ENCODE data around the gene LHPP.

The LHPP gene

DNA sequence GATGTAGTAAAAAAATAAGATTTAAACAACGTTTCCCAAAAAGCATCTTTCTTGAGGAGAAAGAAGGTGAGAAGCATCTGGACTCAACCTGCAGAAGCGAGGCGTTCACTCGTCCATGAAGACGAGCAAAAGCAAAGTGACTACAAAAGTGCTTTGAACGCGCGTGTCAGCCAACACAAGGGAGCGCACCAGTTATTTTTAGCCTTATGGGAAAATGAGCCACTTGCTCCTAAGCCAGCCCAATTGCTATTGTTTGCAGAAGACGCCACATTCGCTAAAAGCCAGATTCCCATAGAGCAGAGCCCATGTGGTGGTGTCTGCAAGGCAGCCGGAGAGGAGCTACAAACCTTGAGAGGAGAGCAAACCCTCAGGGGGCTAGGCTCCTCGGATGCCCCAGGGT, 160.0 kb downstream of the LHPP start:
- DNase-seq (ENCODE audit: low read depth, low spot score): no peak

DNA sequence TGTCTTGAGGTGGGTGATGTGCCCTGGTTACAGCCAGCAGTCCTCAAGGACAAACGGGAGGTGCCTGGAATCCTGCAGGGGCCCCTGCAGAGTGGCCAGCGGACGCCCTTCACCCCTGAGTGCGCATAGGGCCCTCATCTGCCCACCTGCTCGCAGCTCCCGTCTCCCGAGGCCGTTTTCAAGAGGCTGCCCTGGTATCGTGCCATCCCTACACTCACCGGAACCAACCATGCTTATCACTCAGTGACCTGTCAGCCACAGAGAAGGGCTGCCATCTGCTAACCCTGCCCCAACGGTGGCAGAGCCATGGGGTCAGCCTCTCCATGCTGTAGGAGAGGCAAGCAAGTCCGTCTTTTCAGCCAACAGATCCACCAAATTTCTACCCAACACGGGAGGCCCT, 160.5 kb downstream of the LHPP start:
- no peak for DNase-seq (ENCODE audit: low read depth, low spot score)

DNA sequence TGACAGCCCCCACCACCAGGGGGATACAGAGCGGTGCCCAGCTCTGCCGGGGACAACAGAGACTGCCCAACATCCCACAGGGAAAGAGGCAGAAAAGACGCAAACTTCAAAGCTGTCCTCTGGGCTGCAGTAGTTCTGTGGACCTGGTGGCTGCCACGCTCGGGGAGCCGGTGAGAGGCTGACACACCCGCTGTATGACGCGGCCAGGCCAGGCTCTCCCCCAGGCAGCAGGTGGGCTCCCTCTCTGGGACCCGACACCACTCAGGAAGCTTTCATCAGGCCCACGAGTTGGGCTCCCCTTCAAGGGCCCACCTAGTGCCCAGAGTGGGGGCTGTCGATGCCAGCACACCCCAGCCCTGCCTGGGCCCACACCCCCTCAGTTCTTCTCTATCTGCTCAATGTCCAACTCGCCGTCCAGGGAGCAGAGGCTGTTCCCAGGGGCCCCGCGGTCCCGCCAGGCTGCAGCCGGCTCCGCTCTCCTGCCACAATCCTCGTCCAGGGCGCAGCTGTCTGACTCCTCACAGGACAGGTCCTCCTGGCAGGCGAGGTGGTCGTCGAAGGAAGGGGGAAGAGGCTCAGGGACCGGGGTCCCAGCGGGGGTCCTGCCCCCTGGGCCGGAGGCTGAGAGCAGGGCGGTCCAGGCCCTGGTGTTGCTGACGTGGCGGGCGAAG, 161.4 kb downstream of the LHPP start:
- DNase-seq (ENCODE audit: low read depth, low spot score): no peak

DNA sequence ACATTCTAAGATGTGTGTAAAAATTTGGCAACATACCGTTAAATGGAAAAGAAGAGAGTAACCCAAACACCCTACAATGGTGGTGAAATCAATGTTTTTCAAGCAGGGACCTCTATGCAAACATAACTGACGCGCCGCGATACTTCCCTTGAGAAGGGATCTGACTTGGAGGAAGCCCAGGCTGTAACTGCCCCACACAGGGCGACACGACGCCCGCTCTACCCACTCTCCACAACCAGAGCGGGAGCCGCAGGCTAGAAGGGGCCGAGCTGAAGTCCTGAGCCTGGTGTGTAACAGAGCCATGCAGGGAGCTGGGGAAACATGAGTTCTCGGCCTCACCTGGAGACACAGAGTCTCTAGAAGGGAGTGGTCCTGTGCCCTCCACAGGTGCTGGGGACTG, 162.4 kb downstream of the LHPP start:
- no peak for DNase-seq (ENCODE audit: low read depth, low spot score)

DNA sequence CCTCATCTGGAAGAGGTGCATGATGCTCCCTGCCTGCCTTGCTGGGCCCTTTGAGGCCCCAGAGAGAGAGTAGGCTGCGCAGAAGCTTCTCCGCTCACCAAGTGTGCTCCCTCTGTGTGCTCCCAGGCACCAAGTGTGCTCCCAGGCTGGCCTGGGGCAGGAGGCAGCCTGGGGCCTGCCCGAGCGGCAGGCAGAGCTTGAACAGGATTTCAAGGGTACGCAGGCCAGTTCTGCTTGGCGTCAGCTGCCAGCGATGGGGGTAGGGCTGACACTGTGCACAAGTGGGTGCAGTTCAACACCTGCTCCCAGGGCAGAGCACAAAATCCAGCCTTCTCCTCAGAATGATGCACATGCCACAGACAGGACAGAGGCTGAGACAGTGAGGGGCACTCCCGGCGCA, 162.8 kb downstream of the LHPP start:
- DNase-seq (ENCODE audit: low read depth, low spot score): no peak

DNA sequence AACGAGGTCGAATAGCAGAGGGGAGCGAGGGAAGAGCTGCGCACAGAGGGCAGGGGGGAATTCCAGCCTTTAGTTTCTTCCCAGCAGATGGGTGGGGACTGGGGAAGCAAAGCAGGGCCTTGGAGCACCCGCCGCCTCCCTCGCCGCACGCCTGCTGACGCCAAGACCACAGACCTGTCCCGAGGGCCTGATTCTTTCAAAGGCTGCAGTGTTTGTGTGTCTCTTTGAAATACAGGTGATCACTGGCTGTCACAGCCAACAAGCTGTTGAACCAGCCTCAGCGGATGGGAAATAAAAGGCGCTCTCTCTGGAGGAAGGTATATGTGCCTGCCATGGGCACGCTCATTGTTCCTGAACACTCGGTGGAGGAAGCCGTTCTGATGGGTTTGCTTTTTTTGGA, 163.3 kb downstream of the LHPP start:
- no peak for DNase-seq (ENCODE audit: low read depth, low spot score)

DNA sequence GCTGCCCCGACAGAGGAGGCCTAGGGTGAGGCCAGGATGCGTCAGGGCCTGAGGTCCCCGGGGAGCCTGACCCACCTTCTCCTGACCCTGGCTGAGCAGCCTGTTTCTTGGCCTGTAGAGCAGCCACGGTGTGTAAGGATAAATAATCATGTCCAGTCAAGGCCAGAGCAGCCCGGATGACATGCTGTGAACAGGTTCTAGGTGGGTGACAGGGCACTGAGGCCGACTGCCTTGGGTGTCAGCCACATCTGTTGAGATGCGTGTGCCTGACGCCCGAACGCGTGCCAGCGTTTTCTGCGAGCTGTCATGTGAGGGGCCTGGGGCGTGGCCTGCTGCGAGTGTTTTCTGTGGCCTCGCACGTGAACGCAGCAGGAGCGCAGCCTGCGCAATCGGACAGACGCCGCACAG, 164.2 kb downstream of the LHPP start:
- DNase-seq (ENCODE audit: low read depth, low spot score): no peak

DNA sequence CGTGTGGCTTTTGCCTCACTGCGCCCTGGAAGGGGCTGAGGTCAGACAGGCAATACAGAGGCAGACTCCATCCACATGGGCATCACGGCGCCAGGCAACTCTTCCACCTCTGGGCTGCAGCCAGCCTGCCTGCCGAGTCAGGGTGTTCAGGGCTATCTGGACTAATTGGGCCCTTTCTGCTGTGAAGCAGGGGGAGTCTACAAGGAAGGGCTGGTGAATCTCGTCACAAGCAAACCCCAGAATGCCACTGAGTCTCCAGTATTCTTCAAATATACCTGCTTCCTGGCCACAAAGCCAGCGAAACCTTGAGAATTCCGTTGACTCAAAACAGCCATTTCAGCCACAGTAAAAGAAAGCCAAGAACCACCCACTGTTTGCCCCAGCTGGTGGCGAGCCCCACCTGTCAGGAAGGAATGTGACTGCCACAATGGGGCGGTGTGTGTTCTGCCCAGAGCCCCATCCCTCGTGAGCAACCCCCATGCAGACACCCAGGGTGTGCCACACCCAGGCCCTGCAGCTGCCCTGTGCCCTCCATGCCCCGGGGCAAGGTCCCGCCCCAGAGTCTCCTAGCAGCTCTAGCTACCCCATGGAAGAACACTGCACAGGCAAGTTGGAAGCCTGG, 165.2 kb downstream of the LHPP start:
- no peak for DNase-seq (ENCODE audit: low read depth, low spot score)

DNA sequence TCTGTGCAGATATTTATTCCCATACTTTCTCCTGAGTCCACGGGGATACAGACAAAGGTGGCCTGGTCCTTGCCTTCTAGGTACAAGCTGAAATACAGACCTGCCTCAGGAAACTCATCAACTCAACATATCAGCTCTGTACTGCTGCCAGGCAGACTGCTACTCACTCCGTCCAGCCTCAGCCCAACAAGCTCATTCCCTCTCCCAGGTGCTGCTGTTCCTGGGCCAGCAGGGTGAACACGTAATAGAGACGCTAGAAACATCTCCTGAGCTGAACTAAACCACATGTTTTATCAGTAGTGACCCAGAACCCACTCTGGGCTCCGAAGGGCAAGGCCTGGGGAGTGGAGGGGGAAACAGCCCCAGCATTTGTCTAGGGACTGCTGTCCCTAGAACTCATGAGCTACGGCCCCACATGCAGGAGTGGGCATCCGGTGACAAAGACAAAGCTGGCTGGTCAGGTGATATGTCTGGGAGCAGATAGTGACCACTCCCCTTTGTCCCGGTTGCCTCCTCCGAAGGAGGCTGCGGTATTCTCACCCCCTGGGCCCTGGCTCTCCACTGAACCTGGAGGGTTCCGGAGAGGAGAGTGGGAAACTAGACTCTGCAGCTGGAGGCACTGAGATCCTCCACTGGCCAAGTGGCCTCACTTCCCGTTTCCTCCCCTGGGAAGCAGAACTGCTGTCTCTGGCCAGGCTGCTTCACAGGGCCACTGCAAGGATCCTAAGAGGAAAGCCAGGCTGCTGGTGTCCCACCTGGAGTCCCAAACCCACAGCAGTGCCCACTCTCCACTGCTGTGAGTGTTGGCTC, 166.4 kb downstream of the LHPP start:
- DNase-seq (ENCODE audit: low read depth, low spot score): no peak

DNA sequence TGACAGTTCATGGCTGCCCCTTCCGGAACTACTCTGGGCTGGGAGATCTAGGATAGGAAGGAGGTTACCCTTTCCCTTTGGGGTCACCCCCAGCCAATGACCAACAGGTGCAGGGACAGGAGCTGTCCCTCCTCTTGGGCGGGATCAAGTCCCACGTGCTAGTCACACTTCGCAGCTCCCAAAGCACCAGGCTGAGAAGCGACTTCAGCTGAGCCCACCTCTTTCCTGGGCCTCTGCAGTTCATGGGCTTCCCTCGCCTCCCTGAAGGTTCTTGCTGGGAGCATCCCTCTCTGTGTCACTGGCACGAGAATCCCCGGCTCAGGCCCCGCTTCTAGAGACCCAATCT, 167.0 kb downstream of the LHPP start:
- no peak for DNase-seq (ENCODE audit: low read depth, low spot score)

DNA sequence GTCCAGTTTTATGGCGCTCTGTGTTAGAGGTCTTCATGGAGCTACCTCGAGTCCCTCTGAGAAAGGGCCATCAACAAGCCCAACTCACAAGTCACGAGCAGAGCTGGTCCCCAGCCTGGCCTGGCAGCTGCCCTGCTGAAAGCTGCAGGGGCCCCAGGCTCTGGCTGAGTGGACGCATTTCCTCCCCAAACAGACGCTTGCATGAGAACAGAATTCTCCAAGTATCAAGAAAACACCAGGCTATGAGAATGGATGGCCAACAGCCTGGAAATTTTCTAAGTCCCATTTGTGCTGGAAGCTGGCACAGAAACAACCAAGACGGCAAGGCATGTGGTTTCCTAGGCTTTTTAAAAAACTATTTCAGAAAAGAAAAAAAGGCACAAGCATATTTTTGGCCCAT, 167.8 kb downstream of the LHPP start:
- DNase-seq (ENCODE audit: low read depth, low spot score): no peak

DNA sequence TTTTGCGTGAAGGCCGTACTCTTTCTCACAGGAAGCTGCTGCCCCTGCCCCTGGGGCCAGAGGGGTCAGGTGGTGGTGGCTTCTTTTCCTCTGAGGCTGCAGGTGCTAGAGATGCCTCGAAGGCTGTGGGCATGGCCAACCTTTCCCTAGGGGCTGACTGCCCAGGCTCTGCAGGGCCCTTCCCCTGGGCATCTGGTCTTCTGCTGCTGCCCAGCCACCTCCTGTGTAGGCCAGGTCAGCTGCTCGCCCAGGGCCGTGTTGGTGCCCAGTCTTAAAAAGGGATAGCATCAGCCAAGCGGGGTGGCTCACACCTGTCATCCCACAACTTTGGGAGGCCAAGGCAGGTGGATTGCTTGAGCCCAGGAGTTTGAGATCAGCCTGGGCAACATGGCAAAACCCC, 168.2 kb downstream of the LHPP start:
- no peak for DNase-seq (ENCODE audit: low read depth, low spot score)

DNA sequence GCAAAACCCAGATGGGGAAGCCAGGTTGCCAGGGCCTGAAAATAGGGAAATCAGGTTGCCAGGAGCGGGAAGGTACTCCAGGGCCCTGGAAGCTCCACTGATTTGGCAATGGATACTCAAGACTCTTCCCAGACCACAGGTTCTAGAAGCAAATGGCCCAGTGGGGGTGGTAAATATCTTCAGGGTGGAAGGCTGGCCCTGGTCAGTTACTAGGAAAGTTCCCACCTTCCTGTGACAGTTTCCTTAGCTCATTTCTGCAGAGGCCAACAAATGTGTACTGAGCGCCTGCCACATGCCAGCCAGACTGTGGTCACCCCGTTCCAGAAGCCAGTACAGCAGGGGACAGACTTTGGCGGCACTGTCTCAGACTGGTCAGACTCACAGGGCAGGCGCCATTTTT, 168.9 kb downstream of the LHPP start:
- DNase-seq (ENCODE audit: low read depth, low spot score): no peak

DNA sequence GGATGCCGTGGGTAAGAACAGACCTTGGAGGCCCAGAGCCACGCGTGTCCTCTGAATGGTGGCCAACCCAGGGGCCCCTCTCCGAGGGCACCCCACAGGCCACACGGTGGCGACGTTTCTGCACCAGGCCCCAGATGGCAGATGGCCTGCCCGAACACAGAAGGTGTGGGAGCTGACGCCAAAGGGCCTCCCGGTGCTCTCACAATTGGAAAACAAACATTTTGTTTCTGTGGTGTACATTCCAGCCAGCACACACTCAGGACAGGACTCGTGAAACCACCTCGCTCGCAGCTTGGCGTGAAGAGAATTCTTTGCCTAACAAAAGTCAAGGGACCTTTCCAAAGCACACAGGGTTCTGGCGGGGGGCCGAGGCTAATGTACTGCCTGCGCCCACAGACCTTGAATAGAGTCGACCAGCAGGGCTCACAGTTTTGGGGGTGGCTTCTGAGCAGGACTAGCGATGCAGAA, 170.5 kb downstream of the LHPP start:
- DNase-seq (ENCODE audit: low read depth, low spot score): no peak

DNA sequence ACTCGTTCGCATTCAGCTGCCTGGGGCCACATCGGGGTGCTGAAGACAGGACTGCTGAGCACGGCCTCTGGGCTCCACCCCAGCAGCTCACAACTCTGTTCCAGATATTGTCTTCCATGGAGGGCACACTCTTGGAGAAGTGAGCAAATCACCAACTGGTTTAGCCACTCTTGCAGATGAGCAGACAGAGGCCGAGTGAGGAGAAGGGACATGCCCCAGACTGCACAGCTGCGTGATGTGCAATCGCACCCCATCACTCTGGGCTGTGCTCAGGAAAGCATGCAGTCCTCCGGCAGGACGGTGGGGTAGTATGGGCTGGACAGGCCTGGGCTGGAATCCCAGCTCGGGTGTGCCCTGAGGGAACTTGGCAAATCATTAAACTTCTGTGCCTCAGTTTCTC, 170.9 kb downstream of the LHPP start:
- no peak for DNase-seq (ENCODE audit: low read depth, low spot score)

DNA sequence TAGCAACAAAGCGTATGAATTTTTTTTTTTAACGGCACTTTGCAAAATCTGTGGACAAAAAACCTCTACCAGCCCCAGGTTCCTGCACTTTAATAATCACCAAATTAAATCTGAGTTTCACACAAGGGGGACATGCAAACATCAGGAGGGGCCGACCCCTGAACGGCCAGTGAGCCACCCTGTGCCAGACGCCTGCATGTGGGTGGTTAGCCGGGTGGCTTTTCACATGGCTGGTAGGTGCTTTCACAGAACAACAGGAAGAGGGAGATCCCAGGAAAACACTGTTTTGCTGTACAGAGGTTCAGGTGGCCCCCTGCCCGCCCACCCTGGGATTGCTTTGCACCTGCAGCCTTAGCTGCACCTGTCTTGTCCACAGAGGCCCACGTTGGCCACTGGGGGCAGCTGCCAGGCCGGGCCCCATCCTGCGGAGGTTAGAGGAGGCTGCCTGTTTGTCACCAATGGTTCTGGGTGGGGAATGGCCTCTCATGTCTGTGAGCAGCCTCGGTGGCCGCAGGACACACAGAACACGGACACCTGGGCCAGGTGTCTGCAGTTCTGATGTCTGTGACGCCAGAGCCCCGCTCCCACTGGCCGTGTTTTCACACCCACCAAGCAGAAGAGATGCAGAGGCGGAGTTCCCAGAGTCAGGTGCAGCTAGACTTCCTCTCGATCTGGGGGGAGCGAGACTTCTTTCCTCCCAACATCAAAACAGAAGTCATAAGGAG, 174.8 kb downstream of the LHPP start:
- DNase-seq (ENCODE audit: low read depth, low spot score): no peak

DNA sequence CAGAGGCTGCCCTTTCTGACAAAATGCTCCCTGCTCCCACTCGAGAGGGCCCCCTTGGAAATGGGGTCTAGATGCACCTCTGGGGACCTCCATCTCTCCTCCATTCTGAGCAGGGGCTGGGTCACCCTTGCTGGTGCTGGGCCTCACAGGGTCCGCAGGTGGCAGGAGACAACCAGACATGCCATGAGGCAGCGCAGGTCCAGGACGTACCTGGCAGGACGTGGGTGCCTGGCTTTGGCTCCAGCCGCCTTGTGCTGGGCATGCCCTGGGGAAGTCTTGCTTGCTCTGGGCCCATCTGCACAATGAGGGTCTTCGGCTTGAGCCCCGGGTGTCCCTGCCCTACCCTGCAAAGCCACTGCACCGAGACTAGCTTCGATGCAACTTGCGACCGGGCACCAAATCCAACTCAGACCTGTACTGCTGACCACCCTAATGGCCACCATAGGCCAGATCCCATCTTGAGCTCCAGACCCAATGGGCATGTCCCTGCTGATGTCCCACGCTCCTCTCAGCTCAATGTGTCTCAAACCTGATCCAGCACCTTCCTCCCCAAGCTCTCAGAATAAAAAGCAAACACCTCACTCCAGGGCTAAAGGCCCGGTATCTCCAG, 175.6 kb downstream of the LHPP start:
- no peak for DNase-seq (ENCODE audit: low read depth, low spot score)

DNA sequence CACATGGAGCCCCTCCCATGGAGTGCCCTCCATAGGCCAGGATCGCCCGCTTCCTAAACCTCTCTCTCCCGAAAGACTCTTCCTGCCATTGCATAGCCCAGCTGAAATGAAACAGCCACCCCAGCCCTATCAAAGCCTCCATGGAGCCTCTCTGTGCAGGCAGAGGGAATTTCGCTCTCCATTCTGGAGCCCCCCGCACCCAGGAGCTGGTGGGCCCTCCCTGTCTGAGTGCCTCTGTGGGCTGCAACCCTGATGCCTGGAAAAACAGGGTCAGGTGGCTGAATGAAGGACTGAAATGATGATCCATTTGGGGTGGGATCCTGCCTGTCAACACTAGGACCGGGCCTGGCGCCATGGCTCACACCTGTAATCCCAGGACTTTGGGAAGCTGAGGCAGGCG, 176.1 kb downstream of the LHPP start:
- no peak for DNase-seq (ENCODE audit: low read depth, low spot score)

DNA sequence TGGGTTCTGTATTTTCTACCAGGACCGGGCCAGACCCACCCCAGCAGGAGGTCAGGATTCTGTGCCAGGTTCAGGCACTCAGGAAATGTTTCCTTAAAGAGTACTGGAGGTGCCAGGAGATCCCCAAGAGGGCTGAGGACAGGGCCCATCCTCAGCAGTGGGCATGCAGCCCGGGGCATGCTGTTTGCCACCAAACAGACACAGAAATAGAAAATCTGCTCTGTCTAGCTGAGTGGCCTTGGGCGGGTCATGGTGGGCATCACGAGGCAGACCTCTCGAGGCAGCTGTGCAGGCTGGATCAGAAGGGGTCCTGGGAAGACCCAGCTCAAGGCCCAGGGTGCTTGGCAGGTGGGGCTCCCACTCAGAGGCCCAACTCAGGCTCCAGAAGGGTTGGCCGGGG, 177.6 kb downstream of the LHPP start:
- no peak for DNase-seq (ENCODE audit: low read depth, low spot score)

DNA sequence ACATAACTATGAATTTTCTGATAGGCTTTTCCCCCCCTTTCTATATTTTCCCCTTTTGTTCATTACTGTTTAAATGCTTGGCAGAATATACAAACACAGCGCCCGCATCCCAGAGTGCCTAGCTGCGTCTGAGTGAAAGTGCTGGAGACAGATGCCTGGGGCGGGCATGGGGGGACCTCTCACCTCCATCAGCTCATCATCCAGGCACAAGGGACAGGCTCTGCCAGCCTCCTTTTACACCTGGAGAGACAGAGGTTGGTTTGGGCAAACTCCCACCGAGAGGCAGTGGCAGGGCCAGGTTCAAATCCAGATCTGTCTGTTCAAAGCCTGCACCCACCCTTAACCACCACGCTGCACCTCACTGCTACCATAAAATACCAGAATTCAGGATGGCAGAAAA, 178.0 kb downstream of the LHPP start:
- DNase-seq (ENCODE audit: low read depth, low spot score): no peak

DNA sequence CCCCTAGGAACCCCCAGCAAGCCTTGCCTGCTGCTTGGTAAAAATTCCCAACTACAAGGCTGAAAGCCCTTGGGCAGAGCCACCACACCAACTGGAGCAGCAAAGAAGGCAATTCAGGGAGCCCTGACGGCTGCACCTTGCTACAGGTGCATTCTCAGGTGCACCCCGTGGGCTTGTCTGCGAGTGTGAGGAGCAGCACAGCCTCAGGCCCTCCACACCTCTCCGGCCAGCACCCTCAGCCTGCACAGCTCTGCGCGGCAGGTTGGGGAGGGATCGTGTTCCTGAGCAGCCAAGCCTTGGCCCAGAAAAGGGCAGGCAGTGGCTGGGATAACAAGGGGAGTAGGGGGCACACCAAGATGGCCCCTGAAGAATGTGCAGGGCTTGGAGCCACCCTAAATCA, 178.4 kb downstream of the LHPP start:
- DNase-seq (ENCODE audit: low read depth, low spot score): no peak
